GM12878 (cell line): Measurements from ENCODE around the gene SPATA2. TPM values are rescaled to one million over a fixed set of nuclear protein-coding genes. Genes with fewer than 3 reads are reported as not detected.

ENCODE experiments used
- CBX3 ChIP-seq: fragments of 200-600 bp; sonication (generic); IDR thresholded peaks from 2 replicates; pipeline ENCODE4 v1.6.1; 2016; ENCODE audit warnings: low read depth, borderline replicate concordance
- CBX5 ChIP-seq: sonication (generic); IDR thresholded peaks from 2 replicates; pipeline ENCODE4 v1.6.1; 2016; ENCODE audit warnings: low read depth, moderate library complexity, mild to moderate bottlenecking, inconsistent platforms
- DPF2 ChIP-seq: fragments of 450-650 bp; IDR thresholded peaks from 2 replicates; pipeline ENCODE4 v1.6.1; 2017; ENCODE audit warnings: mild to moderate bottlenecking
- EP300 ChIP-seq, 2 experiments: fragments of 150-350 bp in 1 of 2; IDR thresholded peaks; 2 replicates each; pipeline ENCODE4 v1.6.1; 2011 to 2012; ENCODE audit warnings: low read depth in 2 of 2, low read length in 2 of 2, borderline replicate concordance in 1 of 2, improper control_type of control experiment in 1 of 2, inconsistent platforms in 1 of 2; ENCODE audit not compliant: control insufficient read depth in 1 of 2
- GABPA ChIP-seq: IDR thresholded peaks from 2 replicates; pipeline ENCODE4 v1.6.1; 2014; ENCODE audit warnings: antibody characterized with exemption, low read depth, mild to moderate bottlenecking, inconsistent platforms
- HCFC1 ChIP-seq: fragments of 150-350 bp; IDR thresholded peaks from 2 replicates; pipeline ENCODE4 v1.6.1; 2014; ENCODE audit warnings: low read length
- IKZF1 ChIP-seq: fragments of 450-650 bp; conservative IDR thresholded peaks from 2 replicates; pipeline ENCODE4 v1.6.1; 2017; ENCODE audit warnings: antibody characterized with exemption, mild to moderate bottlenecking
- NBN ChIP-seq: fragments of 450-650 bp; IDR thresholded peaks from 2 replicates; pipeline ENCODE4 v1.6.1; 2016
- NFXL1 ChIP-seq: fragments of 450-650 bp; IDR thresholded peaks from 2 replicates; pipeline ENCODE4 v1.6.1; 2017; ENCODE audit warnings: antibody characterized with exemption, mild to moderate bottlenecking, borderline replicate concordance
- NFYA ChIP-seq: IDR thresholded peaks from 2 replicates; pipeline ENCODE4 v1.6.1; 2011; ENCODE audit warnings: low read depth, mild to moderate bottlenecking, low read length, improper control_type of control experiment, borderline replicate concordance
- PML ChIP-seq: IDR thresholded peaks from 2 replicates; pipeline ENCODE4 v1.6.1; 2012; ENCODE audit warnings: low read length, inconsistent platforms
- RB1 ChIP-seq: fragments of 450-650 bp; formaldehyde crosslinking; IDR thresholded peaks from 2 replicates; pipeline ENCODE4 v1.6.1; 2017; ENCODE audit warnings: mild to moderate bottlenecking, borderline replicate concordance
- RBBP5 ChIP-seq: fragments of 200-600 bp; sonication (generic); conservative IDR thresholded peaks from 2 replicates; pipeline ENCODE4 v1.6.1; 2016
- SMARCA5 ChIP-seq: fragments of 450-650 bp; IDR thresholded peaks from 2 replicates; pipeline ENCODE4 v1.6.1; 2017; ENCODE audit warnings: mild to moderate bottlenecking
- STAT1 ChIP-seq: fragments of 450-650 bp; conservative IDR thresholded peaks from 2 replicates; pipeline ENCODE4 v1.6.1; 2014; ENCODE audit warnings: antibody characterized with exemption, mild to moderate bottlenecking
- STAT3 ChIP-seq: IDR thresholded peaks from 2 replicates; pipeline ENCODE4 v1.6.1; 2011; ENCODE audit warnings: low read depth, low read length, improper control_type of control experiment
- TCF3 ChIP-seq: IDR thresholded peaks from 2 replicates; pipeline ENCODE4 v1.6.1; 2012; ENCODE audit warnings: low read depth, mild to moderate bottlenecking, low read length, borderline replicate concordance; ENCODE audit not compliant: insufficient read depth
- WRNIP1 ChIP-seq: IDR thresholded peaks from 2 replicates; pipeline ENCODE4 v1.6.1; 2011; ENCODE audit warnings: low read depth, low read length, improper control_type of control experiment, borderline replicate concordance
- ZBED1 ChIP-seq: IDR thresholded peaks from 2 replicates; pipeline ENCODE4 v1.6.1; 2016; ENCODE audit warnings: borderline replicate concordance
- ZNF622 ChIP-seq: fragments of 450-650 bp; IDR thresholded peaks from 2 replicates; pipeline ENCODE4 v1.6.1; 2017; ENCODE audit warnings: mild to moderate bottlenecking, inconsistent platforms
- polyA plus RNA-seq, 11 experiments: library from polyadenylated mRNA; depleted of rRNA in 4 of 11; unstranded in 6 of 11; stranded (reverse) in 5 of 11; fragments of >200 nt; fragmentation: Nextera tagmentation in 4 of 11; fragmentation: Illumina TruSeq in 1 of 11; extraction: Ambion mirVana in 4 of 11; extraction: Trizol in 1 of 11; gene quantifications; 1 replicate in 1 of 11; 2 replicates in 10 of 11; pipeline versions ENCODE4 v1.2.1 to v1.2.3, GENCODE V29; 2011 to 2016; ENCODE audit warnings: inconsistent platforms in 2 of 11, missing spikeins in 2 of 11, low read depth in 1 of 11
- total RNA-seq, 4 experiments: library from RNA; depleted of rRNA in 3 of 4; stranded (reverse); fragments of >200 nt in 3 of 4; fragmentation: Illumina TruSeq in 1 of 4; extraction: Trizol in 1 of 4; gene quantifications; 2 replicates each; pipeline versions ENCODE4 v1.2.1 to v1.2.3, GENCODE V29; 2013 to 2021
- TF ChIP-seq, protein P1 (sequence below): fragments of 450-650 bp; IDR thresholded peaks from 2 replicates; pipeline ENCODE4 v1.6.1; 2018; ENCODE audit warnings: mild to moderate bottlenecking, low read depth, moderate library complexity; ENCODE audit not compliant: partially characterized antibody
- TF ChIP-seq, protein P2 (sequence below): fragments of 450-650 bp; IDR thresholded peaks from 2 replicates; pipeline ENCODE4 v1.6.1; 2017; ENCODE audit warnings: mild to moderate bottlenecking, moderate library complexity
- TF ChIP-seq, protein P3 (sequence below): IDR thresholded peaks from 2 replicates; pipeline ENCODE4 v1.6.1; 2011; ENCODE audit warnings: borderline replicate concordance, low read depth, mild to moderate bottlenecking, moderate library complexity, mixed read lengths, low read length; ENCODE audit not compliant: insufficient read depth; ENCODE audit errors: extremely low read length
- TF ChIP-seq, protein P4 (sequence below): IDR thresholded peaks from 2 replicates; pipeline ENCODE4 v1.6.1; 2012; ENCODE audit warnings: low read depth, low read length, improper control_type of control experiment

Gene SPATA2
- total and polyA plus RNA-seq, 10 of the 15 experiments (the other 5 are each of a cell fraction or from before 2014, with no cell fraction given) = 0.93 to 11.7 (median 5.6) TPM

DNA sequence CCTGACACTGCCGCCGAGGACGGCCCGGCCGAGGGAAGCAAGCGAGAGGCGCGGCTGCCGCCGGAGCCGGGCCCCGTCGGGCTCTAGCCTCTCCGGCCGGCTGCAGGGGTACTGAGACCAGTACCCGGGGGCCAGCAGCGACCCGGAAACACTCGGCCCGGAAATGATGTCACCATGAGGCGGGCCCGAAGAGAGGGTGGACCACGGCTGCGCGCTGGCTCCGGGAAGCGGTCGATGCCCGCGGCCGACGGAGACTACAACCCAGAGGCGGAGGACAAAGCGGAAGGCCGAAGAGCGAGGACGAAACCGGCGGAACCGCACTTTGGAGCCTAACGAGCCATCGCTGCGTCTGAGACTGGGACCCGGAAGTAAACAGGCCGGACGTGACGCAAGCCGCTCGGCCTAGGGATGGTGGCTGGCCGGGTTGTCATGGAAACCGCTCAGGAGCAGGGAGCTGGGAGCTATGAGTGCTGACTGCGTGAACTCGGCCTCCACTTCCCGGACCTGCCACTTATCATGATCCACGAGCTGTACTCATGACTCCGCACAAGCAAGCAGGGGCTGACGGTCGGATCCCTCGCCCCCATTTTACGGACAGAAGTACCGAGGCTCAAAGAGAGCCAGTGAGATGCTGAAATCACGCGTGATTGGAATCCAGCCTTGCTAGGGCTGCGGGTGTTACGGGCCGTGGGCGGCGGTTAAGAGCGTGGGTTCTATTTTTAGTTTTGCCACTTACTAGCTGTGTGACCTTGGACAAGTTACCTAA lies at the start of gene SPATA2 (continued):
- TF ChIP-seq, protein P1, sequence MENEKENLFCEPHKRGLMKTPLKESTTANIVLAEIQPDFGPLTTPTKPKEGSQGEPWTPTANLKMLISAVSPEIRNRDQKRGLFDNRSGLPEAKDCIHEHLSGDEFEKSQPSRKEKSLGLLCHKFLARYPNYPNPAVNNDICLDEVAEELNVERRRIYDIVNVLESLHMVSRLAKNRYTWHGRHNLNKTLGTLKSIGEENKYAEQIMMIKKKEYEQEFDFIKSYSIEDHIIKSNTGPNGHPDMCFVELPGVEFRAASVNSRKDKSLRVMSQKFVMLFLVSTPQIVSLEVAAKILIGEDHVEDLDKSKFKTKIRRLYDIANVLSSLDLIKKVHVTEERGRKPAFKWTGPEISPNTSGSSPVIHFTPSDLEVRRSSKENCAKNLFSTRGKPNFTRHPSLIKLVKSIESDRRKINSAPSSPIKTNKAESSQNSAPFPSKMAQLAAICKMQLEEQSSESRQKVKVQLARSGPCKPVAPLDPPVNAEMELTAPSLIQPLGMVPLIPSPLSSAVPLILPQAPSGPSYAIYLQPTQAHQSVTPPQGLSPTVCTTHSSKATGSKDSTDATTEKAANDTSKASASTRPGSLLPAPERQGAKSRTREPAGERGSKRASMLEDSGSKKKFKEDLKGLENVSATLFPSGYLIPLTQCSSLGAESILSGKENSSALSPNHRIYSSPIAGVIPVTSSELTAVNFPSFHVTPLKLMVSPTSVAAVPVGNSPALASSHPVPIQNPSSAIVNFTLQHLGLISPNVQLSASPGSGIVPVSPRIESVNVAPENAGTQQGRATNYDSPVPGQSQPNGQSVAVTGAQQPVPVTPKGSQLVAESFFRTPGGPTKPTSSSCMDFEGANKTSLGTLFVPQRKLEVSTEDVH = peak; percentile 89
- TF ChIP-seq, protein P2, sequence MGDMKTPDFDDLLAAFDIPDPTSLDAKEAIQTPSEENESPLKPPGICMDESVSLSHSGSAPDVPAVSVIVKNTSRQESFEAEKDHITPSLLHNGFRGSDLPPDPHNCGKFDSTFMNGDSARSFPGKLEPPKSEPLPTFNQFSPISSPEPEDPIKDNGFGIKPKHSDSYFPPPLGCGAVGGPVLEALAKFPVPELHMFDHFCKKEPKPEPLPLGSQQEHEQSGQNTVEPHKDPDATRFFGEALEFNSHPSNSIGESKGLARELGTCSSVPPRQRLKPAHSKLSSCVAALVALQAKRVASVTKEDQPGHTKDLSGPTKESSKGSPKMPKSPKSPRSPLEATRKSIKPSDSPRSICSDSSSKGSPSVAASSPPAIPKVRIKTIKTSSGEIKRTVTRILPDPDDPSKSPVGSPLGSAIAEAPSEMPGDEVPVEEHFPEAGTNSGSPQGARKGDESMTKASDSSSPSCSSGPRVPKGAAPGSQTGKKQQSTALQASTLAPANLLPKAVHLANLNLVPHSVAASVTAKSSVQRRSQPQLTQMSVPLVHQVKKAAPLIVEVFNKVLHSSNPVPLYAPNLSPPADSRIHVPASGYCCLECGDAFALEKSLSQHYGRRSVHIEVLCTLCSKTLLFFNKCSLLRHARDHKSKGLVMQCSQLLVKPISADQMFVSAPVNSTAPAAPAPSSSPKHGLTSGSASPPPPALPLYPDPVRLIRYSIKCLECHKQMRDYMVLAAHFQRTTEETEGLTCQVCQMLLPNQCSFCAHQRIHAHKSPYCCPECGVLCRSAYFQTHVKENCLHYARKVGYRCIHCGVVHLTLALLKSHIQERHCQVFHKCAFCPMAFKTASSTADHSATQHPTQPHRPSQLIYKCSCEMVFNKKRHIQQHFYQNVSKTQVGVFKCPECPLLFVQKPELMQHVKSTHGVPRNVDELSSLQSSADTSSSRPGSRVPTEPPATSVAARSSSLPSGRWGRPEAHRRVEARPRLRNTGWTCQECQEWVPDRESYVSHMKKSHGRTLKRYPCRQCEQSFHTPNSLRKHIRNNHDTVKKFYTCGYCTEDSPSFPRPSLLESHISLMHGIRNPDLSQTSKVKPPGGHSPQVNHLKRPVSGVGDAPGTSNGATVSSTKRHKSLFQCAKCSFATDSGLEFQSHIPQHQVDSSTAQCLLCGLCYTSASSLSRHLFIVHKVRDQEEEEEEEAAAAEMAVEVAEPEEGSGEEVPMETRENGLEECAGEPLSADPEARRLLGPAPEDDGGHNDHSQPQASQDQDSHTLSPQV = no peak
- TF ChIP-seq ZBED1 (no peak), IKZF1 (peak; percentile 92), EP300 (IDR thresholded peaks at IDR 0.05; ENCODE audit: borderline replicate concordance in 1 of 2, control insufficient read depth in 1 of 2, low read depth in 2 of 2, low read length in 2 of 2) (no peak), RB1 (peak; percentile 33), STAT3 (no peak), NFXL1 (peak; percentile 94), SMARCA5 (peak; percentile 97), PML (no peak), GABPA (peak; percentile 97), NFYA (no peak), TCF3 (no peak), HCFC1 (peak; percentile 49; the same call in 1 of the 2 replicates), RBBP5 (0 out of 2 replicates have a peak, but pooled peaks have one; percentile 50), CBX5 (no peak), CBX3 (no peak), WRNIP1 (no peak), NBN (peak; percentile 89), ZNF622 (no peak), DPF2 (peak; percentile 59; the same call in 1 of the 2 replicates), STAT1 (no peak)
- TF ChIP-seq, protein P3, sequence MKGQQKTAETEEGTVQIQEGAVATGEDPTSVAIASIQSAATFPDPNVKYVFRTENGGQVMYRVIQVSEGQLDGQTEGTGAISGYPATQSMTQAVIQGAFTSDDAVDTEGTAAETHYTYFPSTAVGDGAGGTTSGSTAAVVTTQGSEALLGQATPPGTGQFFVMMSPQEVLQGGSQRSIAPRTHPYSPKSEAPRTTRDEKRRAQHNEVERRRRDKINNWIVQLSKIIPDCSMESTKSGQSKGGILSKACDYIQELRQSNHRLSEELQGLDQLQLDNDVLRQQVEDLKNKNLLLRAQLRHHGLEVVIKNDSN = no peak
- TF ChIP-seq, protein P4, sequence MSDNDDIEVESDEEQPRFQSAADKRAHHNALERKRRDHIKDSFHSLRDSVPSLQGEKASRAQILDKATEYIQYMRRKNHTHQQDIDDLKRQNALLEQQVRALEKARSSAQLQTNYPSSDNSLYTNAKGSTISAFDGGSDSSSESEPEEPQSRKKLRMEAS = no peak
